T-cell (primary cell): ENCODE results near the gene GFY. TPM values are rescaled to one million over a fixed set of nuclear protein-coding genes. Genes with fewer than 3 reads are reported as not detected.
A peak's percentile ranks its signal among the peaks of the same experiment; 100 is the strongest.

Experiments used
- ATAC-seq, 4 experiments: fragments of 200-7000 bp in 3 of 4; fragments of 150-1000 bp in 1 of 4; cut with Tn5 transposase; replicated peaks in 1 of 4; 1 replicate in 3 of 4; 2 replicates in 1 of 4; pipeline ENCODE4 v1.10.0; 2021; ENCODE audit warnings: moderate library complexity in 3 of 4, mild to moderate bottlenecking in 2 of 4, moderate number of reproducible peaks in 1 of 4
- CTCF ChIA-PET, 2 donors: fragments of 300-600 bp; sonication (Branson Sonifier 250); formaldehyde crosslinking; loops; one replicate each; lab custom pipeline; 2022; ENCODE audit warnings: antibody characterized with exemption in 2 of 2; lab: Charles Lee
- POLR2A ChIA-PET, 2 donors: fragments of 300-600 bp; sonication (Branson Sonifier 250); formaldehyde crosslinking; loops; one replicate each; lab custom pipeline; 2022; ENCODE audit warnings: antibody characterized with exemption in 2 of 2; lab: Charles Lee
- DNase-seq, 35 experiments: peaks; one replicate each; pipeline versions ENCODE4 v3.0.0 to v3.0.0-alpha.2; 2013 to 2023
- H3K27ac ChIP-seq: one replicate; pipeline ENCODE4 v1.5.1; 2013; ENCODE audit warnings: low read length
- H3K27me3 ChIP-seq, 2 experiments: replicated peaks in 1 of 2; 1 replicate in 1 of 2; 2 replicates in 1 of 2; pipeline versions ENCODE4 v1.6.1 to v1.7.0; 2013; ENCODE audit warnings: low read length in 1 of 2, mixed read lengths in 1 of 2; ENCODE audit not compliant: control insufficient read depth in 2 of 2, insufficient read depth in 2 of 2; ENCODE audit errors: extremely low read depth in 1 of 2
- H3K36me3 ChIP-seq, 2 donors: 1 replicate in 1 of 2; 2 replicates in 1 of 2; pipeline versions ENCODE4 v1.6.1 to v1.7.0; 2013; ENCODE audit warnings: low read length in 1 of 2; ENCODE audit not compliant: control insufficient read depth in 2 of 2, insufficient read depth in 1 of 2; ENCODE audit errors: extremely low read depth in 1 of 2
- H3K4me1 ChIP-seq, 2 experiments: 1 replicate in 1 of 2; 2 replicates in 1 of 2; pipeline versions ENCODE4 v1.6.1 to v1.7.0; 2013; ENCODE audit warnings: low read length in 2 of 2, mixed read lengths in 1 of 2; ENCODE audit not compliant: insufficient read depth in 2 of 2, control insufficient read depth in 1 of 2; ENCODE audit errors: extremely low read depth in 1 of 2
- H3K4me3 ChIP-seq, 2 donors: 1 replicate in 1 of 2; 2 replicates in 1 of 2; pipeline versions ENCODE4 v1.5.1 to v1.7.0; 2013; ENCODE audit warnings: mild to moderate bottlenecking in 2 of 2, low read length in 1 of 2, moderate library complexity in 1 of 2; ENCODE audit not compliant: control insufficient read depth in 1 of 2; ENCODE audit errors: extremely low read depth in 1 of 2
- H3K9me3 ChIP-seq: 2 replicates; pipeline ENCODE4 v1.7.0; 2013
- H3K27ac Mint-ChIP-seq, 2 donors: one replicate each; pipeline ENCODE4 v1.8.0; 2020 to 2021; ENCODE audit warnings: mild to moderate bottlenecking in 2 of 2, mixed read lengths in 2 of 2
- H3K27me3 Mint-ChIP-seq, 2 donors: one replicate each; pipeline ENCODE4 v1.8.0; 2021 to 2022; ENCODE audit warnings: mixed read lengths in 2 of 2
- H3K36me3 Mint-ChIP-seq: one replicate; pipeline ENCODE4 v1.8.0; 2021; ENCODE audit warnings: mixed read lengths
- H3K4me1 Mint-ChIP-seq, 3 donors: one replicate each; pipeline ENCODE4 v1.8.0; 2020 to 2022; ENCODE audit warnings: mixed read lengths in 3 of 3, mild to moderate bottlenecking in 1 of 3
- H3K4me3 Mint-ChIP-seq, 3 donors: one replicate each; pipeline ENCODE4 v1.8.0; 2020 to 2022; ENCODE audit warnings: mild to moderate bottlenecking in 3 of 3, mixed read lengths in 3 of 3, moderate library complexity in 3 of 3
- H3K9me3 Mint-ChIP-seq, 3 donors: one replicate each; pipeline ENCODE4 v1.8.0; 2020 to 2022; ENCODE audit warnings: mixed read lengths in 3 of 3
- WGBS: methylation state at CpG from one replicate; pipeline ENCODE4 v1.1.5; 2013; ENCODE audit warnings: missing lambda C conversion rate; ENCODE audit not compliant: insufficient coverage; 5-methylcytosine and 5-hydroxymethylcytosine counted together
- total RNA-seq, 35 experiments: library from RNA in 6 of 35; stranded (reverse) in 6 of 35; fragments of 120-200 nt in 1 of 35; gene quantifications; one replicate each; pipeline versions ENCODE4 v1.2.1 to v1.2.4 and lab custom pipeline; 2013 to 2026

Gene GFY
- total RNA-seq, 5 donors from 2014 or later (not counting 1 experiment from before 2014, with no cell fraction given), result 0.16 TPM; not detected in 4

GRCh38 chr19:49389406-49389805 lies 35.8 kb upstream of the GFY start:
- WGBS, result 96% methylated on average over 18 of the region's 20 CpGs
- H3K4me3 Mint-ChIP-seq, result no peak overlapping the region
- H3K27ac ChIP-seq, result no peak overlapping the region
- ATAC-seq, result no peak
- H3K9me3 Mint-ChIP-seq, result no peaks in the 10 kb centered on the region
- H3K4me1 Mint-ChIP-seq, result peaks cover 16 to 24% (median 19%) of the 10 kb centered on the region in 3 donors
- H3K4me1 ChIP-seq, result peaks cover 2 to 23% of the 10 kb centered on the region in 2 experiments
- H3K4me3 ChIP-seq, result no peak overlapping the region
- no peaks in the 10 kb centered on the region for H3K36me3 ChIP-seq
- ChIA-PET CTCF (interaction anchor here in 1 of 2 donors (0.5 kb wide), 1 partner anchor 23 kb away, joined by 3 read pairs; no protein-coding TSS in a partner anchor), POLR2A (no interaction called here)
- DNase-seq, result no peak
- H3K27me3 Mint-ChIP-seq, result peaks cover 0 to 1% of the 10 kb centered on the region in 2 donors
- no peaks in the 10 kb centered on the region for H3K36me3 Mint-ChIP-seq
- no peak overlapping the region for H3K27ac Mint-ChIP-seq
- H3K27me3 ChIP-seq, result peaks cover 0 to 5% of the 10 kb centered on the region in 2 experiments
- H3K9me3 ChIP-seq, result no peaks in the 10 kb centered on the region

DNA sequence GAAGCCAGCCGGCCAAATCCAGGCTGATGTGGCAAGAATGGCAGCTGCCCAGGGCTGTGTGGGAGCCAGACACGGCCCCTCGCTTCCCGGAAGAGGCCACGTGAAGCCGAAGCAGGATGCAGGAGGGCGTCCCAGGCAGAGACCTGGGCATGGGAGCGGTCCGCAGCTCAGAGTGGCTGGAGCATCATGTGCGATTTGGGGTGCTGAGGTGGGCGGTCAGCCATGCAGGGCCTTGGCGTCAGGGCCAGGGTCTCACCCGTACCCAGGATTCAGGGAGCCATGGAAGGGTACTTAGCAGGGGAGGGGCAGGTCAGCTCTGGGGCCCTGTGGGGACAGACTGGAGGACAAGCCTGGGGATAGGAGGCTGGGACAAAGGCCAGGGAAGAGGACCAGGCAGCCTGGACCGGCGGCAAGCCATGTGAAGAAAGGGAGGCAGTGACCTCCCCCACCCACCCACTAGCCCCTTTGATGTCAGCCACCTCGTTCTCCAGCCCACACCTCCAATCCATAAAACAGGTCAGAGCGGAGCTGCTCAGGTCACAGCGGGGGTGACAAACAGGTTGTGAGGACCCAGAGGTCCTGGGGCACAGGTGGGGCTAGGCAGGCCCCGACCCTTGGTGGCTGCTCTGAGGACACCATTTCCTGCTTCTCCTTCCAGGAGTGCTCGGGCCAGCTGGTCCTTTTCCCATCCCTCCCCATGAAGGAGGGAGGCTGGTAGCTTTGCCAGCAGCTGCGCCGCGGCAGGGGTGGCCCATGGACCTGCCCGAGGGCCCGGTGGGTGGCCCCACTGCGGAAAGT lies 34.9 kb upstream of the GFY start:
- no peaks in the 10 kb centered on the region for H3K36me3 ChIP-seq
- Mint-ChIP-seq H3K9me3 (no peaks in the 10 kb centered on the region), H3K27ac (peak overlapping the region in 1 of 2 donors; percentile 43), H3K4me1 (peaks cover 16 to 24% (median 19%) of the 10 kb centered on the region in 3 donors), H3K27me3 (peaks cover 0 to 1% of the 10 kb centered on the region in 2 donors), H3K4me3 (no peak overlapping the region), H3K36me3 (no peaks in the 10 kb centered on the region)
- H3K4me1 ChIP-seq, result peaks cover 2 to 23% of the 10 kb centered on the region in 2 experiments
- H3K27ac ChIP-seq, result no peak overlapping the region
- no peaks in the 10 kb centered on the region for H3K9me3 ChIP-seq
- peaks cover 0 to 12% of the 10 kb centered on the region in 2 experiments for H3K27me3 ChIP-seq
- ATAC-seq (no peak), DNase-seq (no peak)
- ChIA-PET CTCF (interaction anchor here in 1 of 2 donors (0.5 kb wide), 1 partner anchor 162 kb away, joined by 4 read pairs; no protein-coding TSS in a partner anchor), POLR2A (interaction anchor here in 1 of 2 donors (0.7 kb wide), 1 partner anchor 105 kb away, joined by 3 read pairs; no protein-coding TSS in a partner anchor)
- WGBS, result 88% methylated on average over 16 of the region's 26 CpGs
- H3K4me3 ChIP-seq, result no peak overlapping the region

DNA sequence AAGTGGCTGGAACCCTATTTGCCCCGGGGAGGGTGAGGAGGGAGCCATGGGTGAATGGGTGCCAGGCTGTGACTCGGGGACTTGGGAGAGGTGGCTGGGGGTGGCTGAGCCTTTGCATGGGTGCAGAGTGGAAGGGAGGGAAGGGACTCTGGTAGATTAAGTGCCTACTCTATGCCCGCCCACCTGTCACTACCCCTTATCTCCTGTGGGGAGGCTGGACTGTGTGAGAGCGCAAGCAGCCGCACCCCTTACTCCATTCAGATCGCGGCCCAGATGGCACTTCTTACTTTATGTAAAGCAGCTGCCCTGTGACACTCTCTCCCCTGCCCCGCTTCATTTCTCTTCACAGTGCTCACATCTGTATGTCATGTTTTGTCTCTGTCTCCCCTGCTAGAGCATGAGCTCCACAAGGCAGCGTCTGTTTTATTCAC lies 34.2 kb upstream of the GFY start:
- Mint-ChIP-seq H3K4me3 (no peak overlapping the region), H3K36me3 (no peaks in the 10 kb centered on the region), H3K4me1 (peaks cover 16 to 24% (median 19%) of the 10 kb centered on the region in 3 donors), H3K27ac (no peak overlapping the region), H3K27me3 (peaks cover 0 to 1% of the 10 kb centered on the region in 2 donors), H3K9me3 (no peaks in the 10 kb centered on the region)
- ChIA-PET POLR2A (no interaction called here), CTCF (interaction anchor here (0.6 to 1.4 kb wide), 4 partner anchors 29 to 203 kb away, joined by 3 to 11 read pairs (median 4); no protein-coding TSS in a partner anchor)
- H3K27me3 ChIP-seq, result peaks cover 0 to 12% of the 10 kb centered on the region in 2 experiments
- DNase-seq (no peak), ATAC-seq (no peak)
- H3K27ac ChIP-seq, result no peak overlapping the region
- no peak overlapping the region for H3K4me3 ChIP-seq
- no peaks in the 10 kb centered on the region for H3K9me3 ChIP-seq
- 82% methylated on average over 4 of the region's 9 CpGs for WGBS
- H3K36me3 ChIP-seq, result no peaks in the 10 kb centered on the region
- peaks cover 2 to 23% of the 10 kb centered on the region in 2 experiments for H3K4me1 ChIP-seq

- Histone ChIP-seq H3K36me3 (no peaks in the 10 kb centered on the region), H3K4me3 (no peak overlapping the region), H3K27ac (peak overlapping the region; percentile 50), H3K9me3 (no peaks in the 10 kb centered on the region), H3K27me3 (peaks cover 0 to 12% of the 10 kb centered on the region in 2 experiments), H3K4me1 (peaks cover 2 to 23% of the 10 kb centered on the region in 2 experiments)
- H3K4me3 Mint-ChIP-seq, result no peak overlapping the region
- CTCF ChIA-PET, result interaction anchor here (0.6 to 1.4 kb wide), 7 partner anchors 28 to 294 kb away, joined by 3 to 11 read pairs (median 4); partner anchors contain the start of gene FLT3LG (in 1 of the 2)
- peak; percentile 56 to 88 (median 71) for DNase-seq
- POLR2A ChIA-PET, result no interaction called here
- H3K4me1 Mint-ChIP-seq, result peaks cover 16 to 24% (median 19%) of the 10 kb centered on the region in 3 donors
- no peaks in the 10 kb centered on the region for H3K36me3 Mint-ChIP-seq
- WGBS, result 44% methylated on average over 9 of the region's 14 CpGs
- H3K9me3 Mint-ChIP-seq, result no peaks in the 10 kb centered on the region
- H3K27ac Mint-ChIP-seq, result peak overlapping the region; percentile 41 to 59
- peak; percentile 75 to 84 (median 80) for ATAC-seq
- peaks cover 0 to 1% of the 10 kb centered on the region in 2 donors for H3K27me3 Mint-ChIP-seq
These were observed 33.4 kb upstream of the GFY start for GRCh38 chr19:49391581-49392399.

DNA sequence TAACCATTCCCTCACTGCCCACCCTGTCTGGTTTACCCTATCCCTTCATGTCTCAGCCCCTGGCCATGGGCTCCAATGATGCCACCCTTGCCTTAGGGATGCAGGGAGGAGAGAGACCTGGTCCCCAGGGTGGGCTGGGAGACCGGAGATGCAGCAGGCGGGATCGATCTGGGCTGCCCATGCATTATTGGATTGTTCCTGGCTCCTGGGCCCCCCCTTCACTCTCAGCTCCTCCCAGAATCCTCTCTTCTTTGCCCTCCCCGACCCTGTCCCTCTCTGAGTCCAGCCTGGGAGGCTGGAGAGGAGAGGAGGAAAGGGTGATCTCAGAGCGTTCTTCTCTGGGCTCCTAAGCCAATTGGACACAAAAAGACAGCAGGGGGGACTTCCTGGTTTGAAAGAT lies 31.3 kb upstream of the GFY start:
- H3K9me3 Mint-ChIP-seq, result no peaks in the 10 kb centered on the region
- ChIA-PET CTCF (interaction anchor here in 1 of 2 donors (1.6 kb wide), 1 partner anchor 12 kb away, joined by 10 read pairs; no protein-coding TSS in a partner anchor), POLR2A (interaction anchor here in 1 of 2 donors (0.6 to 0.8 kb wide), 2 partner anchors 31 to 34 kb away, joined by 3 read pairs; partner anchors contain the start of gene GFY)
- peaks cover 9 to 28% of the 10 kb centered on the region in 2 experiments for H3K4me1 ChIP-seq
- H3K27me3 ChIP-seq, result peaks cover 0 to 12% of the 10 kb centered on the region in 2 experiments
- H3K36me3 Mint-ChIP-seq, result no peaks in the 10 kb centered on the region
- H3K4me1 Mint-ChIP-seq, result peaks cover 21 to 26% (median 26%) of the 10 kb centered on the region in 3 donors
- no peak overlapping the region for H3K27ac Mint-ChIP-seq
- ATAC-seq (no peak), DNase-seq (no peak)
- no peaks in the 10 kb centered on the region for H3K9me3 ChIP-seq
- no peak overlapping the region for H3K4me3 Mint-ChIP-seq
- H3K27me3 Mint-ChIP-seq, result peaks cover 0 to 1% of the 10 kb centered on the region in 2 donors
- no peak overlapping the region for H3K27ac ChIP-seq
- H3K4me3 ChIP-seq, result no peak overlapping the region
- H3K36me3 ChIP-seq, result no peaks in the 10 kb centered on the region
- no CpG with 5 or more reads among the region's 5 CpGs for WGBS
